ENCODE data around the gene COPB2. TPM values are rescaled to one million over a fixed set of nuclear protein-coding genes. Genes with fewer than 3 reads are reported as not detected.
"Not testable (repeated sequence)": the region's sequence is repeated elsewhere in the genome, so short reads cannot be mapped to it uniquely, and the experiment has no call there.

Gene COPB2
- total RNA-seq, 2 experiments from 2014 or later: 78.9 to 104 TPM

GRCh38 chr3:139357899-139358298 lies 31.5 kb downstream of the COPB2 start:
- H3K4me3 Mint-ChIP-seq: no peak overlapping the region
- CTCF ChIA-PET: no interaction called here
- no peak overlapping the region for H3K27ac Mint-ChIP-seq
- ATAC-seq: peak; percentile 78
- H3K36me3 Mint-ChIP-seq: peaks cover 70% of the 10 kb centered on the region
- no peak for DNase-seq
- H3K4me1 Mint-ChIP-seq: peaks cover 25% of the 10 kb centered on the region
- H3K9me3 Mint-ChIP-seq (ENCODE audit: low read depth): no peaks in the 10 kb centered on the region
- H3K27me3 Mint-ChIP-seq: no peaks in the 10 kb centered on the region

- peaks cover 69% of the 10 kb centered on the region for H3K36me3 Mint-ChIP-seq
- ATAC-seq: no peak
These were observed 33.6 kb downstream of the COPB2 start for GRCh38 chr3:139355891-139356290.

GRCh38 chr3:139355476-139355875 lies 34.0 kb downstream of the COPB2 start:
- H3K27ac Mint-ChIP-seq: no peak overlapping the region
- H3K4me1 Mint-ChIP-seq: peaks cover 25% of the 10 kb centered on the region
- CTCF ChIA-PET: interaction anchor here (1.4 to 2.6 kb wide), 2 partner anchors 13 to 26 kb away, joined by 4 to 9 read pairs; no protein-coding TSS in a partner anchor
- H3K27me3 Mint-ChIP-seq: no peaks in the 10 kb centered on the region
- no peaks in the 10 kb centered on the region for H3K9me3 Mint-ChIP-seq (ENCODE audit: low read depth)
- no peak for ATAC-seq
- DNase-seq: no peak
- no peak overlapping the region for H3K4me3 Mint-ChIP-seq
- peaks cover 68% of the 10 kb centered on the region for H3K36me3 Mint-ChIP-seq

More at GRCh38 chr3:139355891-139356290, 33.6 kb downstream of the COPB2 start:
- Mint-ChIP-seq H3K4me1 (peaks cover 25% of the 10 kb centered on the region), H3K9me3 (ENCODE audit: low read depth) (no peaks in the 10 kb centered on the region), H3K27ac (no peak overlapping the region), H3K27me3 (no peaks in the 10 kb centered on the region), H3K4me3 (no peak overlapping the region)
- CTCF ChIA-PET: interaction anchor here (1.4 to 2.6 kb wide), 2 partner anchors 12 to 27 kb away, joined by 4 to 9 read pairs; no protein-coding TSS in a partner anchor
- DNase-seq: no peak

- H3K4me3 Mint-ChIP-seq: no peak overlapping the region
- peaks cover 25% of the 10 kb centered on the region for H3K4me1 Mint-ChIP-seq
- H3K27ac Mint-ChIP-seq: no peak overlapping the region
- CTCF ChIA-PET: interaction anchor here (0.6 to 2.6 kb wide), 3 partner anchors 25 to 35 kb away, joined by 3 to 9 read pairs (median 3); partner anchors contain the start of gene COPB2
- no peak for ATAC-seq
- H3K27me3 Mint-ChIP-seq: no peaks in the 10 kb centered on the region
- DNase-seq: no peak
- no peaks in the 10 kb centered on the region for H3K9me3 Mint-ChIP-seq (ENCODE audit: low read depth)
- peaks cover 67% of the 10 kb centered on the region for H3K36me3 Mint-ChIP-seq
These were observed 34.8 kb downstream of the COPB2 start for GRCh38 chr3:139354661-139355060.

- Mint-ChIP-seq H3K4me1 (peaks cover 24% of the 10 kb centered on the region), H3K27ac (no peak overlapping the region), H3K36me3 (peaks cover 67% of the 10 kb centered on the region), H3K9me3 (ENCODE audit: low read depth) (no peaks in the 10 kb centered on the region), H3K27me3 (no peaks in the 10 kb centered on the region), H3K4me3 (no peak overlapping the region)
- ATAC-seq: no peak
- DNase-seq: no peak
- CTCF ChIA-PET: interaction anchor here (0.6 to 2.6 kb wide), 3 partner anchors 25 to 35 kb away, joined by 3 to 9 read pairs (median 3); partner anchors contain the start of gene COPB2
These were observed 35.4 kb downstream of the COPB2 start for GRCh38 chr3:139353920-139354556.

GRCh38 chr3:139346771-139347170 lies 42.7 kb downstream of the COPB2 start:
- DNase-seq (no peak), ATAC-seq (no peak)
- Mint-ChIP-seq H3K4me3 (no peak overlapping the region), H3K27me3 (no peaks in the 10 kb centered on the region), H3K36me3 (peaks cover 32% of the 10 kb centered on the region), H3K4me1 (peaks cover 7% of the 10 kb centered on the region), H3K9me3 (ENCODE audit: low read depth) (peaks cover 3% of the 10 kb centered on the region), H3K27ac (no peak overlapping the region)
- CTCF ChIA-PET: interaction anchor here (1.4 to 3.2 kb wide), 3 partner anchors 17 to 423 kb away, joined by 3 to 8 read pairs (median 3); no protein-coding TSS in a partner anchor

- Mint-ChIP-seq H3K4me3 (peak within 1 kb of the TSS; percentile 8), H3K4me1 (peaks cover 12% of the 10 kb centered on the region), H3K9me3 (ENCODE audit: low read depth) (peaks cover 3% of the 10 kb centered on the region), H3K36me3 (peaks cover 14% of the 10 kb centered on the region), H3K27ac (no peak within 1 kb of the TSS), H3K27me3 (peaks cover 6% of the 10 kb centered on the region)
- DNase-seq: peak; percentile 92
- peak; percentile 97 for ATAC-seq
- CTCF ChIA-PET: interaction anchor here (0.9 kb wide), 2 partner anchors 15 to 45 kb away, joined by 3 read pairs; partner anchors contain the start of gene COPB2
These were observed 45.3 kb downstream of the COPB2 start, which contains the start of gene MRPS22 for GRCh38 chr3:139343895-139344856. Gene MRPS22, plus strand, starts transcription at chr3:139344020. Its CDS starts 7 bp downstream, at chr3:139344027.

GRCh38 chr3:139342054-139342453 lies 47.4 kb downstream of the COPB2 start:
- H3K36me3 Mint-ChIP-seq: peaks cover 3% of the 10 kb centered on the region
- no peak overlapping the region for H3K27ac Mint-ChIP-seq
- no peak for DNase-seq
- CTCF ChIA-PET: interaction anchor here (1.4 to 1.9 kb wide), 2 partner anchors 13 to 406 kb away, joined by 3 to 6 read pairs; no protein-coding TSS in a partner anchor
- ATAC-seq: no peak
- H3K4me1 Mint-ChIP-seq: peaks cover 19% of the 10 kb centered on the region
- H3K4me3 Mint-ChIP-seq: no peak overlapping the region
- peaks cover 7% of the 10 kb centered on the region for H3K27me3 Mint-ChIP-seq
- peaks cover 3% of the 10 kb centered on the region for H3K9me3 Mint-ChIP-seq (ENCODE audit: low read depth)

- H3K9me3 Mint-ChIP-seq (ENCODE audit: low read depth): peaks cover 3% of the 10 kb centered on the region
- H3K36me3 Mint-ChIP-seq: peaks cover 3% of the 10 kb centered on the region
- no peak overlapping the region for H3K27ac Mint-ChIP-seq
- H3K27me3 Mint-ChIP-seq: peaks cover 11% of the 10 kb centered on the region
- peaks cover 19% of the 10 kb centered on the region for H3K4me1 Mint-ChIP-seq
- H3K4me3 Mint-ChIP-seq: no peak overlapping the region
- DNase-seq (no peak), ATAC-seq (no peak)
- CTCF ChIA-PET: interaction anchor here (1.4 kb wide), 1 partner anchor 405 kb away, joined by 3 read pairs; no protein-coding TSS in a partner anchor
These were observed 48.7 kb downstream of the COPB2 start for GRCh38 chr3:139340784-139341183.

- Mint-ChIP-seq H3K4me3 (no peak overlapping the region), H3K27ac (no peak overlapping the region), H3K9me3 (ENCODE audit: low read depth) (peaks cover 3% of the 10 kb centered on the region), H3K4me1 (peaks cover 19% of the 10 kb centered on the region), H3K36me3 (peaks cover 3% of the 10 kb centered on the region), H3K27me3 (peaks cover 14% of the 10 kb centered on the region)
- CTCF ChIA-PET: interaction anchor here (2.2 kb wide), 1 partner anchor 10 kb away, joined by 5 read pairs; no protein-coding TSS in a partner anchor
- DNase-seq (no peak), ATAC-seq (no peak)
These were observed 50.1 kb downstream of the COPB2 start for GRCh38 chr3:139339219-139339906.

- Mint-ChIP-seq H3K27ac (no peak overlapping the region), H3K27me3 (peaks cover 19% of the 10 kb centered on the region)
These were observed 51.0 kb downstream of the COPB2 start for GRCh38 chr3:139338405-139338804.

GRCh38 chr3:139334675-139335074 lies 54.8 kb downstream of the COPB2 start:
- H3K4me3 Mint-ChIP-seq; DNase-seq; H3K9me3 Mint-ChIP-seq (ENCODE audit: low read depth); H3K36me3 Mint-ChIP-seq; H3K27ac Mint-ChIP-seq; ATAC-seq; CTCF ChIA-PET: not testable (repeated sequence)
- Mint-ChIP-seq H3K4me1 (peaks cover 12% of the 10 kb centered on the region), H3K27me3 (peaks cover 39% of the 10 kb centered on the region)

More at GRCh38 chr3:139338405-139338804, 51.0 kb downstream of the COPB2 start:
- DNase-seq: no peak
- CTCF ChIA-PET: interaction anchor here (2.2 kb wide), 1 partner anchor 9 kb away, joined by 5 read pairs; no protein-coding TSS in a partner anchor
- Mint-ChIP-seq H3K4me3 (no peak overlapping the region), H3K36me3 (peaks cover 3% of the 10 kb centered on the region), H3K4me1 (peaks cover 17% of the 10 kb centered on the region), H3K9me3 (ENCODE audit: low read depth) (peaks cover 3% of the 10 kb centered on the region)
- no peak for ATAC-seq

All from activated CD8-positive, alpha-beta memory T cell treated with anti-CD3 and anti-CD28 coated beads, Interleukin-2, amount 10 ng/mL, durations not matched to agents 7 days and 5 days (primary cell).